Measurements from ENCODE around the gene CSRNP3.
"Not testable (repeated sequence)": the region's sequence is repeated elsewhere in the genome, so short reads cannot be mapped to it uniquely, and the experiment has no call there.

Gene CSRNP3

GRCh38 chr2:165636959-165637358 lies 167.5 kb downstream of the CSRNP3 start:
- DNase-seq, result no peak

GRCh38 chr2:165637396-165637795 lies 167.9 kb downstream of the CSRNP3 start:
- peak; percentile 35 for DNase-seq

- no peak for DNase-seq
Measured at GRCh38 chr2:165639504-165639903, 170.0 kb downstream of the CSRNP3 start.

GRCh38 chr2:165640247-165640929 lies 170.9 kb downstream of the CSRNP3 start:
- DNase-seq, result no peak

- peak; percentile 29 for DNase-seq
Measured at GRCh38 chr2:165645930-165646831, 176.7 kb downstream of the CSRNP3 start.

GRCh38 chr2:165647409-165647808 lies 177.9 kb downstream of the CSRNP3 start:
- no peak for DNase-seq

- no peak for DNase-seq
Measured at GRCh38 chr2:165648801-165649200, 179.3 kb downstream of the CSRNP3 start.

- no peak for DNase-seq
Measured at GRCh38 chr2:165651233-165651632, 181.7 kb downstream of the CSRNP3 start.

GRCh38 chr2:165655661-165656060 lies 186.2 kb downstream of the CSRNP3 start:
- DNase-seq, result no peak

GRCh38 chr2:165660361-165660760 lies 190.9 kb downstream of the CSRNP3 start:
- DNase-seq, result no peak

GRCh38 chr2:165662720-165663119 lies 193.2 kb downstream of the CSRNP3 start:
- no peak for DNase-seq

GRCh38 chr2:165665614-165666013 lies 196.1 kb downstream of the CSRNP3 start:
- no peak for DNase-seq

GRCh38 chr2:165666073-165666472 lies 196.6 kb downstream of the CSRNP3 start:
- not testable (repeated sequence) for DNase-seq

GRCh38 chr2:165666605-165667004 lies 197.1 kb downstream of the CSRNP3 start:
- no peak for DNase-seq

- no peak for DNase-seq
Measured at GRCh38 chr2:165667375-165667774, 197.9 kb downstream of the CSRNP3 start.

GRCh38 chr2:165674780-165675179 lies 205.3 kb downstream of the CSRNP3 start:
- DNase-seq, result no peak

GRCh38 chr2:165675551-165675968 lies 206.1 kb downstream of the CSRNP3 start:
- no peak for DNase-seq

GRCh38 chr2:165678882-165679281 lies 209.4 kb downstream of the CSRNP3 start:
- DNase-seq, result no peak

- DNase-seq, result no peak
Measured at GRCh38 chr2:165679621-165680020, 210.1 kb downstream of the CSRNP3 start.

- DNase-seq, result no peak
Measured at GRCh38 chr2:165681841-165682240, 212.3 kb downstream of the CSRNP3 start.

- no peak for DNase-seq
Measured at GRCh38 chr2:165682546-165682945, 213.0 kb downstream of the CSRNP3 start.

GRCh38 chr2:165686800-165687199 lies 217.3 kb downstream of the CSRNP3 start:
- DNase-seq, result no peak

- no peak for DNase-seq
Measured at GRCh38 chr2:165687426-165688002, 218.0 kb downstream of the CSRNP3 start.

Measured in fibroblast of skin of scalp (primary cell).